HG02973 (cell line): ENCODE measurements around the gene CCDC178.
"Not testable (repeated sequence)": the region's sequence is repeated elsewhere in the genome, so short reads cannot be mapped to it uniquely, and the experiment has no call there.

Source experiments
- ATAC-seq: cut with Tn5 transposase; IDR thresholded peaks from one replicate; pipeline ENCODE4 v1.9.1; 2021; ENCODE audit warnings: moderate library complexity; ENCODE audit not compliant: unreplicated experiment

Gene CCDC178

DNA sequence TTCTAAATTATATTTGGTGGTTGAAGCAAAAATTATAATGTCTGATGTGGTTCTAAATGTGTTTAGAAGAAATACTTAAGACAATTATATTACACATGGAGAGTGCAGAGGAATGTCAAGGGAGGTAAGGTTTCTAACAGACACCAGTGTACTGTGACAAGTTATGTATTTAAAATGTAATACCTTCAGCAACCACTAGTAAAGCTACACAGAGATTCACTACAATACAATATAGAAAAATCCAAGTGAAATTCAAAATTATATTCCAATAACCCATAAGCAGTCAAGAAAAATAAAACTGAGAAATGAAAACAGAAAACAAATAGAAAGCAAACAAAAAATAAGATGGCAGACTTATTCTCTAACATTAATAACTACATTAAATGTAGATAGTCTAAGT lies 418.2 kb downstream of the CCDC178 start:
- no peak for ATAC-seq

DNA sequence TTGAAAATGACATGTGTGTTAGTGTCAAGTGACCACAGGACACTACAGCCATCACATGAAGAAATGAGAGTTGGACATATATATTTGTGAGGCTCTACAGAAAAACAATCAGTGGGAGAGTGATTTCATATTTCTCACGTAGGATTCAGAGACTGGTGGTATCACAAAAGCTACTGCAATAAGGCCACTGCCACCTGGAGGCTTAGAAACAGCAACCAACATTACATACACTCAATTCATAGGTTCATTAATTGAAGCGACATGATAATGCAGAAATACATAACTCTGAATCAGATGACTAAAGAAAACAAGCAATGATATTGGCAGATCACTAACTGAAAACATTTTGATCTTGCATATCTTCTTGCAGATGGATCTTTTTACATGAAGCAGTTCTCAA lies 419.6 kb downstream of the CCDC178 start:
- no peak for ATAC-seq

DNA sequence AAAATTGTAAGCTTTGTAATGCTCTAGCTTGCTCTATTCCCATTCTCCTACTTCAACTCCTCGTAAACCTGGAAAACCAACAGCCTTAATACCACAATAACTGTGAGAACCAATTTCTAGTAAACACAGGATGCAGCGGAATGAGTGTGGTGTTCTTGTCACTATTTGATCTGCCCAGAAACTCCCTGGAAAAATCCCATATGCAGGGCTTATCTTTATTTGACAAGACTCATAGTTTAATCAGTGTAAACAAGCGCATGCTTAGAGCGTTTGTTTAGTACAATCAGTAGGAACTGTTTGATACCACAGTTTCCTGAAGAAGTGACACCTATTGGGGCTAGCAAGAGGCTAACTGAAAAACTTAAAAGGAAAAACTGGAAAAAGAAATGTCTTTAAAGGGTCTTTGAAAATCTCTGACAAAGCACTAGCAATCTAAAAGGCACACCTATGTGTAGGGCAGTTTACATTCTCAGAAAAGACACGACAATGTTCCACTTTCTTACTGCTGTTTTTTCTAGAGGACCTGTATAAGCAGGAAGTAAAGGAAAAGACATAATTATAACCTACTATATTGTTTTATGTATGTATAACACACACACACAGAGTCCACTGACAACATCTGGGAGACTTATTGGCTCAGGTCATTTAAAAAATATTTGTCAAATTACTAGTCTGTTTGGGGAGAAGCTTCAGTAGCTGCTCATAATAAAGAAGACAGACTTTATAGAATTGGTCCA lies 426.3 kb downstream of the CCDC178 start:
- ATAC-seq = no peak

DNA sequence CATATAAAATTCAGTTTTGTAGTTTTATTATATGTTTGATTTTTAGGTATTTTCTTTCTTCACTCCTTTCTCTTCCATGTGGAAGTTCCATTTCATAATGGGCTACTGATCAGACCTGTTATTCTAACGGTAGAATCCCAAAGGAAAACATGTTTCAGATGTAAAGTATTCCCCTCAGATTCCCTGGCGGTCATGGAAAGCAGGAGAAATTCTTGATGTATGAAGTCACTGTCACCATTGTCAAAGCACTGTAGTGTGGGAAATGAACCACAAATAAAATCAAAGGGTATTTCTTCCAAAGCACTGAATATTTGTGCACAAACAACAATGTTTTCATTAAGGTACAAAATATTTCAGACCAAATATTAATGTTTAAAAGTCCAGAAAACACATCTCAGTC lies 430.4 kb downstream of the CCDC178 start:
- no peak for ATAC-seq

- ATAC-seq = no peak
Measured at GRCh38 chr18:32998921-32999320, 441.6 kb downstream of the CCDC178 start.

- ATAC-seq = no peak
Measured at GRCh38 chr18:32998285-32998684, 442.2 kb downstream of the CCDC178 start.

DNA sequence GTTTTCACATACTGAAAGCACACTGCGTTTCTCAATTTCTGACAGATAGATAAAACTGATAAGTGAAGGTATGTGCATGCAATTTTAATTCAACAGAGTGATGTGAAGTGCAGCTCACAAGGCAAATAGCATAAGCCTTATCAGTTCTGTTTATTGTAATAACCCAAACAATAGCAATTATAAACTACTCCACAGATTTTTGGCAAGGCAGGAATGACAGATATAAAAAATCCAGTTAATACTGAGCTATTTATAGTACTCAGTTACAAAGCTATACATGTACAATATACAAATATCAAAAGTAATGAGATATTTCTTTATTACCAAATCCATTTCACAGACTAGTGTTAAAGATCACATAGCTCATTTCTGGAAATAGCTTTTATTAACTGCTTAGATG lies 456.8 kb downstream of the CCDC178 start:
- no peak for ATAC-seq

- ATAC-seq = no peak
Measured at GRCh38 chr18:32980896-32981295, 459.6 kb downstream of the CCDC178 start.

GRCh38 chr18:32975501-32975900 lies 465.0 kb downstream of the CCDC178 start:
- no peak for ATAC-seq

GRCh38 chr18:32975163-32975436 lies 465.4 kb downstream of the CCDC178 start:
- no peak for ATAC-seq

GRCh38 chr18:32974421-32975162 lies 465.9 kb downstream of the CCDC178 start:
- ATAC-seq = peak; percentile 96

- ATAC-seq = no peak
Measured at GRCh38 chr18:32968248-32968647, 472.3 kb downstream of the CCDC178 start.

DNA sequence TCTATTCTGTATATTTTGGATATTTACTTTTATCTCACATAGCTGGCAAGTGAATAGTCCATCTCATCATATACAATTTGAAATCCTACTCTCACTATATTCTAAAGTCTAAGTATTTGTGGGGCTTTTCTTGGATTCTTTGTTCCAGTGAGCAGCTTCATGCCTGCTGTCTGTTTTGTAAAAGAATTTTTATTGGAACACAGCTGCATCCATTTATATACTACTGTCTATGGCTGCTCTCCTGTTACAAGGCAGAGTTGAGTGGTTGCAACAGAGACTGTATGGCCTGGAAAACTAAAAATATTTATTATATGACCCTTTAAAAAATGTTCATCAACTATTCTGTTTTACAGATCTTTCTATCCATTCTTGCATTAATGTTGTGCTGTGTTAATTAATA lies 474.4 kb downstream of the CCDC178 start:
- ATAC-seq = no peak

DNA sequence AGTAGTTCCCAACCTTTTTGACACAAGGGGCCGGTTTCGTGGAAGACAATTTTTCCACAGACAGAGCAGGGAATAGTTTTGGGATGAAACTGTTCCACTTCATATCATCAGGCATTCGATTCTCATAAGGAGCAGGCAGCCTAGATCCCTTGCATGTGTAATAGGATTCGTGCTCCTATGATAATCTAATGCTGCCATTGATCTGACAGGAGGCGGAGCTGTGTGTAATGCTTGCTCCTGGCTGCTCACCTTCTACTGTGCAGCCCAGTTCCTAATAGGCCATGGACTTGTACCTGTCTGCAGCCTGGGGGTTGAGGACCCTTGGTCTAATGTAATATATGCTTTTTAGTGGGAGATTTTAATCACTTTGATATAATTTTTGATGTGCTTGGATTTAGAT lies 479.0 kb downstream of the CCDC178 start:
- ATAC-seq = no peak

- ATAC-seq = peak; percentile 89
Measured at GRCh38 chr18:32958746-32959145, 481.8 kb downstream of the CCDC178 start.

- ATAC-seq = no peak
Measured at GRCh38 chr18:32956591-32957315, 483.8 kb downstream of the CCDC178 start.

DNA sequence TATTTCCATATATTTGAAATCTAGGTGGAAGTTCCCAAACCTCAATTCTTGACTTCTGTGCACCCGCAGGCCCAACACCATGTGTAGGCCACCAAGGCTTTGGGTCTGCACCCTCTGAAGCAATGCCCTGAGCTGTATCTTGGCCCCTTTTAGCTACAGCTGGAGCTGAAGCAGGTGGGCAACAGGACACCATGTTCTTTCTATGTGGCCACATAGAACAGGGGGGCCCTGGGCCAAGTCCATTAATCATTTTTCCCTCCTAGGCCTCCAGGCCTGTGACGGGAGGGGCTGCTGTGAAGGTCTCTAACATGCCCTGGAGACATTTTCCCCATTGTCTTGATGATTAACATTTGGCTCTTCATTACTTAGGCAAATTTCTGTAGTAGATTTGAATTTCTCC lies 488.2 kb downstream of the CCDC178 start:
- not testable (repeated sequence) for ATAC-seq

DNA sequence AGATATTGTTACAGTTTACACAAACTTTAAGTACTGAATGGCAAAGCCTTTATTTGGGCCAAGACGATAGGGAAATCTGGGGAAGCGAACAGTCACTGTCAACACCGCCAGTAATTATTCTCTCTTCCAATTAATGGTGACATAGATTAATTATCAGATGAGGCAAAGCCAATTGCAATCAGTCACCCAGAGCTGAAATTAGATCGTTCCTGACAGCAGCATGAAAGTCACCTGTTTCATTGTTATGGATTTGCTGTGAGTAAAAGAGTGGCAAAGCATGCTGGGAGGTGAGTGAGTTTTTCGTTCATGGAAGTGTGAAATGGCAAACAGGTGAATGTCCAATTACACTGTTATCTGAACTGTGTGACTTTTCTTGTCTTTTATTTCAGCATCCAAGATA lies 502.9 kb downstream of the CCDC178 start:
- ATAC-seq = no peak

GRCh38 chr18:32937066-32937465 lies 503.5 kb downstream of the CCDC178 start:
- no peak for ATAC-seq

- ATAC-seq = no peak
Measured at GRCh38 chr18:32934201-32934600, 506.3 kb downstream of the CCDC178 start.

GRCh38 chr18:32930695-32931301 lies 509.7 kb downstream of the CCDC178 start:
- peak; percentile 100 for ATAC-seq

GRCh38 chr18:32929213-32929612 lies 511.3 kb downstream of the CCDC178 start:
- ATAC-seq = no peak
